Choroid plexus epithelial cell (primary cell): Measurements from ENCODE around the gene PIN1.
"Not testable (repeated sequence)": the region's sequence is repeated elsewhere in the genome, so short reads cannot be mapped to it uniquely, and the experiment has no call there.

Experiments used
- DNase-seq: peaks from one replicate; pipeline ENCODE4 v3.0.0-alpha.2; 2010; ENCODE audit warnings: low read depth
- H3K4me3 ChIP-seq: 2 replicates; pipeline ENCODE4 v1.5.1; 2011; ENCODE audit warnings: low read depth, mild to moderate bottlenecking, control low read depth, low read length, moderate library complexity
- CTCF ChIP-seq: conservative IDR thresholded peaks from 2 replicates; pipeline ENCODE4 v1.5.1; 2011; ENCODE audit warnings: low read depth, mild to moderate bottlenecking, control low read depth, inconsistent platforms, low read length, moderate library complexity

Gene PIN1

GRCh38 chr19:9834726-9835506, at the start of gene PIN1:
Gene PIN1, plus strand, starts transcription at chr19:9835318. Its CDS starts 27 bp downstream, at chr19:9835345.
- TF ChIP-seq CTCF = no peak
- H3K4me3 ChIP-seq = peak within 1 kb of the TSS; percentile 84
- peak; percentile 99 for DNase-seq

- TF ChIP-seq CTCF = no peak
- DNase-seq = peak; percentile 98
Measured at GRCh38 chr19:9785367-9786331, 49.5 kb upstream of the PIN1 start.

DNA sequence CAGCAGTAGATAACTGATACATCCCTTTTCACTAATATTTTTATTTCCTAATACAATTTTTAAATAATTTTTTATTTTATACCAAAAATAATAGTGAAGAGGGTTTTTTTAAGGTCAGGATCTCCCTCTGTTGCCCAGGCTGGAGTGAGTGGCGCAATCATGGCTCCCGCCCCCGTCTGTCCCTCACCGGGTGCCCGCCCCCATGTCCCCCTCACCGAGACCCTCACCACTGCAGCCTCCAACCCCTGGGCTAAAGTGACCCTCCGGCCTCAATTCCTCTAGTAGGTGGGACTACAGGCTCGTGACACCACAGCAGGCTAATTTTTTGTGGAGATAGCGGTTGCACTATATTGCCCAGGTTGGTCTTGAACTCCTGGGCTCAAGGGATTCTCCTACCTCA, 48.8 kb upstream of the PIN1 start:
- no peak for TF ChIP-seq CTCF
- H3K4me3 ChIP-seq = peak overlapping the region; percentile 89
- no peak for DNase-seq

More at GRCh38 chr19:9785367-9786331, 49.5 kb upstream of the PIN1 start:
- H3K4me3 ChIP-seq = peak overlapping the region; percentile 89

- no peak overlapping the region for H3K4me3 ChIP-seq
Measured at GRCh38 chr19:9786819-9787218, 48.3 kb upstream of the PIN1 start.

GRCh38 chr19:9788604-9789003, 46.5 kb upstream of the PIN1 start:
- not testable (repeated sequence) for DNase-seq, H3K4me3 ChIP-seq

More at GRCh38 chr19:9786819-9787218, 48.3 kb upstream of the PIN1 start:
- TF ChIP-seq CTCF = no peak
- DNase-seq = no peak

DNA sequence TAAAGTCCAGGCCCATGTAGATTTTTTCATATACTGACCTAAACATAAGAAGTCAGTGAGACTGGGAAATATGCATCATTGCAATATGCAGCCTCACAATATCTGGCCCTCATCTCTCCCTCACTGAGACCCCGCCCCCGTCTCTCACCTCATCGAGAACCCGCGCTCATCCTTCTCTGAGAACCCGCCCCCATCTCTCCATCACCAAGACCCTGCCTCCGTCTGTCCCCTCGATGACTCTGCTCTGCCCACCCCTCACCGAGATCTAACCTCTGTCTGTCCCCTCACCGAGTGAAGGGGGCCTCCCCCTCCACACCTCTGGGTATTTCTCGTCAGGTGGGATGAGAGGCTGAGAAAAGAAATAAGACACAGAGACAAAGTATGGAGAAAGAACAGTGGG, 46.1 kb upstream of the PIN1 start:
- no peak for DNase-seq
- no peak overlapping the region for H3K4me3 ChIP-seq
- TF ChIP-seq CTCF = no peak

GRCh38 chr19:9789579-9789978, 45.5 kb upstream of the PIN1 start:
- not testable (repeated sequence) for H3K4me3 ChIP-seq
- DNase-seq = peak; percentile 32

DNA sequence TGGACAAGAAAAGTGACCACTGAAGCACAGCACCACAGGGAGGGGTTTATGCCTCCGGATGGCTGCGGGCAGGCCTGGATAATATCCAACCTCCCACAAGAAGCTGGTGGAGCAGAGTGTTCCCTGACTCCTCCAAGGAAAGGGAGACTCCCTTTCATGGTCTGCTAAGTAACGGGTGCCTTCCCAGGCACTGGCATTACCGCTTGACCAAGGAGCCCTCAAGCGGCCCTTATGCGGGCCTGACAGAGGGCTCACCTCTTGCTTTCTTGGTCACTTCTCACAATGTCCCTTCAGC, 44.1 kb upstream of the PIN1 start:
- DNase-seq, H3K4me3 ChIP-seq: not testable (repeated sequence)
